HG03196 (cell line): Measurements from ENCODE around the gene ZCCHC9.
"Not testable (repeated sequence)": the region's sequence is repeated elsewhere in the genome, so short reads cannot be mapped to it uniquely, and the experiment has no call there.

ENCODE experiments used
- ATAC-seq: cut with Tn5 transposase; IDR thresholded peaks from one replicate; pipeline ENCODE4 v1.9.1; 2021; ENCODE audit not compliant: unreplicated experiment

The ZCCHC9 gene

DNA sequence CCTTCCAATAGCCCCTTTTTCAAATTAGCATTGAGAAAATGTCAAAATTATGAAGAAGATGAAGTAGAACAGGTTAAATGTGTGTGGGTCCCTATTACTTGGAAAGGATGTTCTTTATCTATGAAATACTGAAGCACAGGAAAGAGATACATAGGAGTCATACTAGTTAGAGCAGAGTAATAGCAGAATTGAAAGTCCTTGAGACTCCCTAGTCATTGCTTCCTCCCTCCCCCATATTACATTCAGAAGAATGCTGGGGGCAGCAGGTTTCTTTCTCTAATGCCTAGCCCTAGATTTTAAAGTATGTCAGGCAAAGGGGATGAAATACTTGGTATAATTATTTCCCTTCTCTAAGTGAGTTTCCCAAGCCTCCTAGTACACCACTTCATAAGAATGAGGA lies 4.4 kb downstream of the ZCCHC9 start:
- no peak for ATAC-seq

DNA sequence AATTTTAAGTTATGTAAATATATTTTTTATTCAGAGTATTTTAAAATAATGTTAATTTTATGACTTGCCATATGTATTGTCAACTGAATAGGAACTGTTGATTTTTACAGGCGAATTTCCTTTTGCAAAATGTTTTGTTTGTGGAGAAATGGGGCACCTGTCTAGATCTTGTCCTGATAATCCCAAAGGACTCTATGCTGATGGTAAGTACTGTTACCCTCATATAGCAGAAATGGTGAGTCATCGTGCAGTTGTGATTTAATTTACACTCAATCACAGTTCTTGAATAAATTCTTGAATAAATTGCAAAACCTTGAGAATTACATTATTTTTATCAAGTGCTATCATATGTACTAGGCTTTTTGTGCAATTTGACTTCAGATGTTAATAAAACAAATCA lies 7.4 kb downstream of the ZCCHC9 start:
- no peak for ATAC-seq

DNA sequence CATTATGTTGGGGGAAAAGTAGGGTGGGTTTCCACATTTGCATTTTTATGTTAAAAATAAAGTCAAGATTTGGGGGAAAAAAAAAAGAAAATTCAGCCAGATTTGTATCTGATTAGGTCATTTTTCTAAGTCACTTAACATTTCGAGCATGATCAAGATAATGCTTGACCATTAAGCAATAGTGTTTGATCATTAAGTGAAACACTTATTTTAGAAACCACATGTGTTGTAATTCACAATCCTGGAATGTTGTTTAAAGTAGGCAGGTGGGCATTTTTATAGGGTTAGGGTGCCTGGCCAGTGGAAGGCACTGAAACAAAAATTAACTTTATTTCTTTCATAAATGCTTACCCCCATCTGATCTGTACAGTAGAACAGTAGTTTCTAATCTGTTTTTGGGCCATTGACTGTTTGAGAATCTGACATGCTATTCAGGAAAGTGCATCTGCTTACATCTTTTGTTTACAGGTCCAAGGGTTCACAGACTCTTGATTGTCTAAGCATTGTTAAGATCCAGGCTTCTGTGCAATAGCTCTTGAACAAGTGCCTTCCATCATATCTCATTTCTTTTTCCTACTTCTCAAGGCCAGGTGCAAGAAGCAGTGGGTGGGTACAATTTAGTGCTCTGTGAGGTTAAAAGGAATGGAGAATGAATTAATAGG lies 9.1 kb downstream of the ZCCHC9 start:
- no peak for ATAC-seq

DNA sequence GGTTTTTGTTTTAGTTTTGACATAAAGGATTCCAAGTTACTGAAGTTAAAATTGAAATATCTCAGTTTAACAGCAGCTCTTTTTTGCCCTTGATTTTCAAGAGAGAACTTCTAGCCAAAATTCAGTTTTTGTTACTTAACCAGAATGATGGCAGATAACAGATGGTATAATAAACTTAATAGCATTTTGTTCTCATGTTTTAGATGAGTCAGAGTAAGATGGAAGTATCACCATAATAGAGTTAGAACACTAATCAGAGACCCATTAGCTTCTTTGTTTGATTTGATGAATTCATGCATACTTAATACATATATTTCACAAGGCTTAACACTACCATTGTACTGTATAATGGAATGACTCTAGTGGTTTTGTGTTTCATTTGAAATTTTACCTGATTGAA lies 11.9 kb downstream of the ZCCHC9 start:
- ATAC-seq: no peak

DNA sequence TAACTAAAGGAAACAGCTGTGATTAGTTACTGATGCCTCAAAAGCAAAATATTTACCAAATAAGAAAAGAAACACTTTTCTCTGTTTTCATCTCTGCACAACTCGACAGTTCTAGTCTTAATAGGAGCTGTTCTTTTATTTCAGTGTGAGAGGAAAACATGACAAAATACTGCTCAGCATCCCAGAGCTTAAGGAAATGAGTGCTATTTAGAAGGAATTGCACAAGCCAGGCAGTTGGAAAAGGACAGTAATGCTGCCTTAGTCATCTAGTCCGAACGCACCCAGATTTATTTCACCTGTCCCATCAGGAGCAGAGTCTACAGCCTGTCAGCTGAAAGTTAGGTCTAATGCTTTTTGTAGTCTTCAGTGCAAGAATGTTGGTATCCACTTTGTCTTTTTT lies 12.3 kb downstream of the ZCCHC9 start:
- ATAC-seq: no peak

DNA sequence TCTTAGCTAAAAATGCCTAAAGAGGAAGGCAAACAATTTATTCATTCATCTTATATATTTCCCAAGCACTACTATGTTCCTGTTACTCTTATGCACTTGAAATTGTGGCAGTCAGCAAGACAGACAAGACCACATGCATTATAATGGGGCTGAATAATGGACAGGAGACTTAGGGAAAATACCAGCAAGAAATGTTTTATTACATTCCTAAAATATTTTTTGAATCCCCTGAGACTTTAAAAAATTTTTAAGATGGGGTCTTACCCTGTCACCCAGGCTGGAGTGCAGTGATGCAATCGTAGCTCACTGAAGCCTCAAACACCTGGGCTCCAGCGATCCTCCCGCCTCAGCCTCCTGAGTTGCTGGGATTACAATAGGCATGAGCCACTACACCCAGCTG lies 13.2 kb downstream of the ZCCHC9 start:
- no peak for ATAC-seq

DNA sequence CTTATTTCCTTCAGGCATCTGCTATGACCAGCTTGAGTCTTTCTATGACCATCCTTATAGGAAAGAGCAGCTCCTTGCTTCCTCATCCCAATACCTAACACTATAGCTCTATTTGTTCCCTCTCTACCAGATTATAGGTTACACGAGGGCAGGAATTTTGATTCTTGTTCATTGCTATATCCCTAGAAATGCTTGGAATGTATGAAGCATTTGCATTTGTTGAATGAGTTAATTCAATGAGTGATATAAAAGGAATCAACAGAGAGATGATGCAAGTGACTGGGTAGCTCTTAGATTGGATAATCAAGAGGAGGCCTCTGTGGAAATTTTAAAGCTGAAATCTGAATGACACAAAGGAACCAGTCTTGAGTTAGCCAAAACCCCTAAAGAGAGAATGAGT lies 13.9 kb downstream of the ZCCHC9 start:
- ATAC-seq: no peak

DNA sequence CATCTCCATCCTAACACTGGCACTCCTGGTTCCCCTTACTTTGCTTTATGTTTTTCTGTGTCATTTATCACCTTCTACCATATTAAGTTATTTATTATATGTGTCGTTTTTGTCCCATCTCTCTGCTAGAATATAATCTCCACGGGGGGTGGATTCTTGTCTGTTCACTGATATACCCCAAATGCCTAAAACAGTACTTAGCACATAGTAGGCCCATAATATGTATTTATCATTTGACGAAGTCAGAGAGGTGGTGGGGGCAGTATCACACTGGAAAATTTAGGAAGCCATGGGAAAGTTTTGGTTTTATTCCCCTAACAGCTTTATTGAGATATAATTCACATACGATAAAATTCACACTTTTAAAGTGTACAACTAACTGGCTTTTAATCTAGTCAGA lies 14.4 kb downstream of the ZCCHC9 start:
- ATAC-seq: no peak

DNA sequence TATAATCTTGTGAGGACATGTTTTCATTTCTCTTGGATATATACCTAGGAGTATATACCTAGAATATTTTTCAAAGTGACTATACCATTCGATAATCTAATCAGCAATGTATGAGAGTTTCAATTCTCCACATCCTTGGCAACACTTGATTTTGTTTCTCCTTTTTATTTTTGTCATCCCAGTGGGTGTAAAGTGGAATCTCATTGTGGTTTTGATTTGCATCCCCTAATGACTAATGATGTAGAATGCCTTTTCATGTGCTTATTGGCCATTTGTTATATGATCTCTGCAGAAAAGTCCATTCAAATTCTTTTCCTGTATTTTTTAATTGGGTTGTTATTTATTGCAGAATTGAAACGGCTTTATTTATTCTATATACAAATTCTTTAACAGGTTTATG lies 15.2 kb downstream of the ZCCHC9 start:
- ATAC-seq: no peak

DNA sequence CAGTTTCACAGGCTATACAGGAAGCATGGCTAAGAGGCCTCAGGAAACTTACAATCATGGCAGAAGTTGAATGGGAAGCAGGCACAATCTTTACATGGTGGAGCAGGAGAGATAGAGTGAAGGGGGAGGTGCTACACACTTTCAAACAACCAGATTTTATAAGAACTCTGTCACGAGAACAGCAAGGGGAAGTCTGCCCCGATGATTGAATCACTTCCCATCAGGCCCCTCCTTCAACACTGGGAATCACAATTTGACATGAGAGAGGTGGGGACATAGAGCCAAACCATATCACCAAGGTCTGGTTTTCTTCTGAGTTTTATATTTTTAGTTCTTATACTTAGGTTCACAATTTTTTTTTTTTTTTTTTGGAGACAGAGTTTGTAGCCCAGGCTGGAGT lies 16.1 kb downstream of the ZCCHC9 start:
- ATAC-seq: no peak

DNA sequence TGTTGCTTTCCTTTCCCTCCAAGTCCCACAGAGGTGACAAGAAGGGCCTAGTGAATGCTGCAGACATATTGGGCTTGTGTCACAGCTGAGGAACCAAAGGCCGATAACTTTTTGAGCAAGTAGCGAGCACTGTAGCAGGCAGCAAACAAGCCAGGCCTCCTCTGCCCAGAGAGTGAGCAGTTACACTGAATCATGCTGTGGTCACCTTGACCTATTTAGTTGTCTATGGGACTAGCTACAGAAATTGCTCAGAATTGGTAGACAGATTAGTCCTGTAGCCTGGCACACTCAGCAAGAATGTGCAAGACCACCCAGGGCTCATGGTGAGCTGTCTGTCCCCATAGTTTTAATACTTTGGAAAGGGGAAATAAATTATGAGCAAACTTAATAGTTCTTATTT lies 25.2 kb downstream of the ZCCHC9 start:
- no peak for ATAC-seq

DNA sequence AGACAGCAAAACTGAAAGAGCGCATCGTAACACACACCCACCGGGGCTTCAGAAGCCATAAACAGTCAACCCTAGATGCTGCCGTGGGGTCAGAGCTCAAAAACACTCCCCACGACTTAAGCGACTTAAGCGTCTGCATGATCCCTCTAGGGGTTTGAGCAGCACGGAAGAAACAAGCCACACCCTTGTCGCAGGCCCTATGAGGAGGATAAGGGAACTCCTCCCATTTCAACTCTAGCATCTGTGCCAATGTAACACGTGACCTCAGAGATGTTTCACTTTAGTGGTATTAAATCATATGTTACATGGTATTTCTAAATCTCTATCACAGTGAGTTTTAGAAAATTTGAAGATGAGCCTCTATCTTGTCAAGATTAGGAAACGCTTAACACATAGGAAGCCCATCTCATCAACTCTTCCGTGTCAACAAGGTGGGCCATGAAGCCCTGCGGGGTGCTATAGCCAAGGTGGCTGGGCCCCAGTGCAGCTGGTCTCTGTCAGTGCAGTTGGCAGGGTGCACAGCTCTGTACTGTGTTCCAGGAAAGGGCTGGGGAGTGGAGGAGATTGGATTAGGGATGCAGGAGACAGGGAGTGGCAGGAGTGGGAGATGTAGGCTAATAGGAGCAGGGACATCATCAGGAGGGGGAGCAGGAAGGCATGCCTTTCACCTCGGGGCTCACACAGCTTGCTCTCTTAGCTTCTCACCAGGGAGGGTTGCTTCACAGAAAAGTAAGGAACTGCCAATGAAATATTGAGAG lies 33.1 kb downstream of the ZCCHC9 start:
- ATAC-seq: no peak

DNA sequence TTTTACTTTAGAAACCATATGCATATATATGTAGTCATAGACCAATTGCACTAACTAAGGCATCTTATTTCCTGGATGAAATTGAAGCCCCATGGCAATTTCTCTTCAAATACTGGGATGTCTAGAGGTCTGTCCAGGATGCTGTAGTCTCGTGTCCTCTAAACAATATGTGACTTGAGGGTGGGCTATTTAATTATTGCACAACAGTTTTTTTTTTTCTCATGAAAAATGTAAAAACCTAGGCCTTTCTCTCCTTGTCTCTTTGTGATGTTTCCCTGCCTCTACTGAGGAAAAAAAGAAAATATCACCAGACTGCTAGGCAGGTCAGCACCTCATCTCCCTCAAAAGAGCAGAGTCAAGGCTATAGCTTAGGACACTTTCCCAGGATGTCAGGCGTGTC lies 34.6 kb downstream of the ZCCHC9 start:
- ATAC-seq: no peak

DNA sequence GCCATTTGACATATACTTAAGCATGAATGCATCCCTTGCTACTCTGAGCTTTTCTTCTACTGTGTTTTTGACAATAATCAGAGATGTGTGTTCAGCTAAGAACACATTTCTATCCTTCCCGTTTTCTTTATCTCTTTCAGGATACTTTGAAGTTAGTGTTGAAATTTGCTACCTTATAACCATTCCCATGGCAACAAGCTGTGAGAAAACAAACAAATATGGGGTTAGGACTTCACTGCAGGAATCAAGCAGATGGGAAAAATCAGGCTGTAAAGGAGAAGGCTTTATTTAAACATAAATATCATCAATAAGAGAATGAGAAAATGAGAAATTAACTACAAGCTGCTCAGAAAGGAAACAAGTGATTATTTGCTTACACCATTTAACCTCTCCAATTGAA lies 35.2 kb downstream of the ZCCHC9 start:
- no peak for ATAC-seq

DNA sequence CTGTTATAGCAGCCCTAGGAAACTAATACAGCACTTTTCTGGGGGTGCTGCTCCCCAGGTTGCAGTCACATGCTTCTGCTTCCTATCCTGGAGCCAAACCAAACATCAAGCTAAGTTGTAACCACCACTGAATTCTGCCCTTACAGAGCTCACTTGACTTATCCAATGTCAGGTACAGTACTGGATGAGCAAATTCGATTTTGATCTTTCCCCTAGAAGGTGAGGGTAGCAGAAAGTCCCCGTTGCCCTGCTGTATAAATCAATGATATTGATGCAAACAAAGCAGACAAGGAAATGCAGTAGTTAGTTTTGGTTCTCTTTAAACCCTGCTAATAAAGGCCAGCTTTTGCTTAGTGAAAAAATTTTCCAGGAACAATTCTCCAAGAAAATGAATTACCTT lies 36.4 kb downstream of the ZCCHC9 start:
- no peak for ATAC-seq

DNA sequence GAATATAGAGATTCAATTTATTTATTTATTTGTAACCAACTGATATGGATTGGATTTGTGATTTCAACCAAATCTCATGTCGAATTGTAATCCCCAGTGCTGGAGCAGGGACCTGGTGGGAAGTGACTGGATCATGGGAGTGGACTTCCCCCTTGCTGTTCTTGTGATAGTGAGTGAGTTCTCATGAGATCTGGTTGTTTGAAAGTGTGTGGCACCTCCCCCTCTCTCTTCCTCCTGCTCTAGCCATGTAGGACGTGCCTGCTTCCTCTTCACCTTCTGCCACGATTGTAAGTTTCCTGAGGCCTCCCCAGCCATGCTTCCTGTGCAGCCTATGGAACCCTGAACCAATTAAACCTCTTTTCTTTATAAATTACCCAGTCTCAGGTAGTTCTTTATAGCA lies 36.8 kb downstream of the ZCCHC9 start:
- ATAC-seq: not testable (repeated sequence)

DNA sequence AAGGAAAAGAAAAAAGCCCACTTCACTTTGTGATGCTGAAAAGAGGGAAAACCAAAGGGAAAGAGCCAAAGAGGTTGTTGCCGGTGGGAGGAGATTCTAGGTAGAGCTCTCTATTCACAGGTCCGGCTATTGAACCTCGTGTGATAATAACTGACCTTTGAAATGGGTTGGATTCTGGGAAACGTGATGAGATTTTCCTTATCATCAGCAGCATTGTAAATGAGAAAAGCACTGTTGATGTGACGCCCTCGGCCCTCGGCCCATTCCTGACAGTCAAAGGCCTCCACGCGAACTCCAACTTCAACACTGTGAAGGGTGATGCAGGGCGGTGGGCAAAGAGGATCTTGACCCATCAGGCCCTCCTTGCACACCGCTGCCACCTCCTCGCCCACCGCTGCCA lies 43.3 kb downstream of the ZCCHC9 start:
- ATAC-seq: no peak

DNA sequence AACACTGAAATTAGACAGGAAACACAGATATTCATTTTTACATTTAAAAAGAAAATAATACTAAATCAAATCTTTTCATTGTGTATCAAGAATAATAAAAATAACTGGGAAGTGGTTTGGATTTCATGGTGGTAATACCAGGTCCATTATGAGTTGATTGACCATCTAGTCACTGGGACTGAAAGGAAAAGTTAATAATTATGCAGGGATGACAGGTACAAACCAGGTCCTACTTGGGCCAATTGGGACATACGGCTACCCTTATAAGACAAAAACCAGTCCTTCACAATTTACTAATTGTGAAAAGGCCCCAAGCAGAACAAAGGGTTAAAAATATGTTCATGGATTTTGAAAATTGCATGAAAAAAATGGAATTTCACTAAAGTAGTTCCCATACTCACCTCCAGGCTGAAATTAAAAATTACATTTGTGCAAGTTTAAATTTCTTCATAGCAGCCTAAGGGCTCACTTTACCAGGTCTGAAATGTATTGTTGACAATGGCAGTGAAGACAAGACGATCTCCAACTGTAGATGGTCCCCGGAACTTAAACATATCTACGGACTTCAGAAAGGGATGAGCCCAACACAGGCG lies 44.1 kb downstream of the ZCCHC9 start:
- no peak for ATAC-seq

DNA sequence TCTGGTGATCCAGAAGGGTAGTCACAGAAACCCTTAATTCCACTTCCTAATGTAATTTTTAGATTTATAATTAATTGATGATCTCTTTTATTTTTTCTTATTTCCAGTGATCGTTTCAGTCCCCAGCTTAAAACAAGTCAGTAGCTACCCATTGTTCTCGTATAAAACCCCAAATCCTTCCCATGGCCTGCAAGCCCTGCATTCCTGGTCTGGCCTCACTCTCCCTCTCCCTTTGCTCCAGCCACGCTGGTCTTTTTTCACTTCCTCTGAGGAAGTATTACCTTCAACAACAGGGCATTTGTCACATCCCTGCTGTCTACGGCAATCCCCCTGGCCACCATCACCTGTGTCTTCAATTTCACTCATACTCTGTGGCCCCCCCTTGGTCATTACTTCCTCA lies 47.8 kb downstream of the ZCCHC9 start:
- ATAC-seq: no peak

DNA sequence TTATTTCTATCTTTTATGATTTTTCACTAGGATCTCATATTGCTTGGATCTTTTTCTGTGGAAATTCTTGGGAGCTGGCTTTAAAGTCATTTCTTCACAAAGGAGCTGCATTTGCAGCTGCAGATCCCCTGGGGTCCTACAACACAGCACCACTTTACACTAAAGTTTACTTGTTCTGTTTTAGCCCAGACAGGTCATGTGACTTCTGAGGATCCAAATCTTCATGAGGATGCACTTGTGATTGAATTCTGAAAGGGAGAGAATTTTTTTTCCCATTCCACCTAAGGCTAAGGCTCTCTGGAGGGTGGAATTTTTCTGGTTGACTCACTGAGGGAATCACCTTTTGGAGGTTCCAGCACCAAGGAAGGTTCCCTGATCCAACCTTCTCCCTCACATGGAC lies 49.1 kb downstream of the ZCCHC9 start:
- ATAC-seq: no peak

DNA sequence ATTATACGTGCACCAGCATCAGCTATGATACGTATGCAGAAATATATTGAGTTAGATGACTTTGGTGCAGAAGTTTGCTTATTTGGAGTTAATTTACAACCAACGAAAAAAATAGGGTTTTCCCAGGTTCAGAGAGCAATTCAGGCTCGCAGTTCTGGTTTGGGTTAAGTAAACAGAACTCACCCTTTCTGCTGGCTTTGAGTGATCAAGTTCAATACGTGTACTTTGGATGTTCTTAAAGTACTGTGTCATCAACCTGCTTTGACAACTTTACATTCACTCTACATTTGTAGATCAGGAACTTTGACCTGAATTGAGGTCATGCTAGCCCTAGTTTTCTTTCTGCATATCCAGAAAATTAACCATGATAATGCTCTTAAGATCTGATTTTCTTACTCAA lies 51.8 kb downstream of the ZCCHC9 start:
- no peak for ATAC-seq

DNA sequence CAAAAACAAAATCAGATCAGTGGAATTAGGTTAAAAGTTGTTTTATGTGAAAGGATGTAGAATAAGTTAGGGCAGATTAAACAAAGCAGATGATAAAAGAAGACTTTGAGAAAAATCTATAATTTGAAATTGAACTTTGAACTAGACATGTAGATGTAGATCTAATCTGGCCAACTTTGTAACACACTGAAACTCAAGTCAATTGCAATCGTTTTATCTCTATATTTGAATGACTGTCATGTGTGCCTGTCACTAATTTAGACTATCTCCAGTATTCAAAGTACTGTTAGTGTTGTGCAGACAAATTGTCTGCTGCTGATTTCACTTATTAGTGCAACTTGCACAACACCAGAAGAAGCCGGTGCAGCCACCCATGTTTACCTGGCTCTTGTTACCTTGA lies 52.7 kb downstream of the ZCCHC9 start:
- ATAC-seq: no peak
